Psoas muscle (tissue), 8 donors: ENCODE results near the gene FOXK2. TPM values are rescaled to one million over a fixed set of nuclear protein-coding genes. Genes with fewer than 3 reads are reported as not detected.
A peak's percentile ranks its signal among the peaks of the same experiment; 100 is the strongest.

Experiments
- ATAC-seq, 4 donors: fragments of 200-7000 bp; cut with Tn5 transposase; one replicate each; pipeline ENCODE4 v1.9.1; 2020; ENCODE audit warnings: moderate library complexity in 3 of 4, mild to moderate bottlenecking in 2 of 4
- DNase-seq, 2 donors: peaks; one replicate each; pipeline ENCODE4 v3.0.0-alpha.2; 2020
- H3K27ac ChIP-seq: fragments of 200-600 bp; one replicate; pipeline ENCODE4 v1.8.0; 2022
- H3K27me3 ChIP-seq, 3 donors: fragments of 200-600 bp in 1 of 3; one replicate each; pipeline versions ENCODE4 v1.6.1 to v1.8.0; 2013 to 2022; ENCODE audit warnings: low read length in 2 of 3, mild to moderate bottlenecking in 2 of 3, moderate library complexity in 1 of 3; ENCODE audit not compliant: insufficient read depth in 3 of 3
- H3K36me3 ChIP-seq, 2 donors: fragments of 200-600 bp in 1 of 2; one replicate each; pipeline versions ENCODE4 v1.6.1 to v1.8.0; 2013 to 2022; ENCODE audit warnings: low read depth in 1 of 2, mild to moderate bottlenecking in 1 of 2, moderate library complexity in 1 of 2; ENCODE audit not compliant: insufficient read depth in 1 of 2
- H3K4me1 ChIP-seq: fragments of 200-600 bp; one replicate; pipeline ENCODE4 v1.8.0; 2022
- H3K4me3 ChIP-seq: fragments of 200-600 bp; one replicate; pipeline ENCODE4 v1.8.0; 2022; ENCODE audit warnings: mild to moderate bottlenecking
- H3K9me3 ChIP-seq: fragments of 200-600 bp; one replicate; pipeline ENCODE4 v1.8.0; 2022
- CTCF ChIP-seq: fragments of 200-600 bp; IDR thresholded peaks from one replicate; pipeline ENCODE4 v1.8.0; 2022; ENCODE audit warnings: antibody characterized with exemption
- WGBS, 3 donors: extraction: QIAGEN DNeasy Blood & Tissue Kit; methylation state at CpG; one replicate each; pipeline versions ENCODE4 v1.1.6 to v1.1.7; 2013; 5-methylcytosine and 5-hydroxymethylcytosine counted together
- intact Hi-C, 2 donors: fragments of 100-400 bp; cut with DNase I; formaldehyde crosslinking; loops; one replicate each; pipeline versions ENCODE4 v1.11.0 to v1.14.2; 2022
- polyA plus RNA-seq, 3 donors: library from polyadenylated mRNA; stranded (reverse); fragments of 200-250 nt; gene quantifications; one replicate each; pipeline ENCODE4 v1.2.3, GENCODE V29; 2013
- total RNA-seq, 4 donors: library from RNA; stranded (reverse); fragmentation: NEBNext Ultra II Directional in 2 of 4; extraction: Animal tissue kit (Norgen Biotek cat#: 25700) in 2 of 4; gene quantifications; one replicate each; pipeline versions ENCODE4 v1.2.1 to v1.2.4, GENCODE V29; 2021 to 2023
- donor health status: healthy with polysubstance abuse.
- donor health status: DM: no; HTN: no; CAD: no; lungs with moderate emphysema.
- donor health status: Bipolar disorder and iron deficiency.
- donor health status: healthy.
- donor health status: DM: yes; HTN: yes; CAD: no.
- donor health status: DM: no; HTN: no; CAD: no.
- donor health status: DM: no; HTN: no; CAD: no.
- donor health status: DM: yes; HTN: yes; CAD: no.

FOXK2 gene
- total and polyA plus RNA-seq, 7 donors = 38.9 to 96.4 (median 63.8) TPM

- Histone ChIP-seq H3K36me3 (peaks cover 9 to 98% of the 10 kb centered on the region in 2 donors), H3K27ac (no peak overlapping the region), H3K4me3 (no peak overlapping the region), H3K9me3 (no peaks in the 10 kb centered on the region), H3K27me3 (no peaks in the 10 kb centered on the region), H3K4me1 (no peaks in the 10 kb centered on the region)
- DNase-seq (no peak), ATAC-seq (no peak)
- intact Hi-C loops = no loop called here
- WGBS, 3 donors = 83 to 88% (median 87%) methylated on average over 9 to 10 of the region's 10 CpGs
- TF ChIP-seq CTCF = no peak
Observed at GRCh38 chr17:82619641-82620040, 100.1 kb downstream of the FOXK2 start.

- H3K4me1 ChIP-seq = no peaks in the 10 kb centered on the region
- no peak for TF ChIP-seq CTCF
Observed at GRCh38 chr17:82623707-82624106, 104.2 kb downstream of the FOXK2 start.

GRCh38 chr17:82627405-82627804, 107.9 kb downstream of the FOXK2 start:
- H3K36me3 ChIP-seq = peaks cover 15 to 74% of the 10 kb centered on the region in 2 donors
- no peaks in the 10 kb centered on the region for H3K9me3 ChIP-seq
- H3K27ac ChIP-seq = no peak overlapping the region
- ATAC-seq = peak in 1 of 4 donors; percentile 17
- WGBS, 3 donors = 87 to 94% (median 91%) methylated on average over 21 of the region's 21 CpGs
- TF ChIP-seq CTCF = no peak
- no peak overlapping the region for H3K4me3 ChIP-seq
- intact Hi-C loops = no loop called here
- no peaks in the 10 kb centered on the region for H3K4me1 ChIP-seq
- no peak for DNase-seq
- no peaks in the 10 kb centered on the region for H3K27me3 ChIP-seq

More at GRCh38 chr17:82623707-82624106, 104.2 kb downstream of the FOXK2 start:
- intact Hi-C loops = no loop called here
- Histone ChIP-seq H3K27ac (no peak overlapping the region), H3K27me3 (no peaks in the 10 kb centered on the region), H3K4me3 (no peak overlapping the region), H3K9me3 (no peaks in the 10 kb centered on the region), H3K36me3 (peaks cover 15 to 91% of the 10 kb centered on the region in 2 donors)
- DNase-seq (no peak), ATAC-seq (no peak)
- WGBS, 3 donors = 85 to 89% (median 87%) methylated on average over 15 of the region's 15 CpGs

- Histone ChIP-seq H3K36me3 (peaks cover 15 to 75% of the 10 kb centered on the region in 2 donors), H3K4me3 (no peak overlapping the region), H3K27me3 (no peaks in the 10 kb centered on the region), H3K27ac (no peak overlapping the region), H3K9me3 (no peaks in the 10 kb centered on the region), H3K4me1 (no peaks in the 10 kb centered on the region)
- TF ChIP-seq CTCF = no peak
- intact Hi-C loops = no loop called here
- WGBS, 3 donors = 83 to 90% (median 84%) methylated on average over 8 of the region's 8 CpGs
- ATAC-seq (no peak), DNase-seq (no peak)
Observed at GRCh38 chr17:82629748-82630147, 110.2 kb downstream of the FOXK2 start.

- no peak for TF ChIP-seq CTCF
- Histone ChIP-seq H3K4me3 (no peak overlapping the region), H3K27ac (no peak overlapping the region), H3K9me3 (no peaks in the 10 kb centered on the region), H3K4me1 (no peaks in the 10 kb centered on the region), H3K36me3 (peaks cover 11 to 72% of the 10 kb centered on the region in 2 donors), H3K27me3 (no peaks in the 10 kb centered on the region)
- WGBS, 3 donors = 90 to 92% (median 92%) methylated on average over 12 of the region's 12 CpGs
- ATAC-seq = no peak
- intact Hi-C loops = no loop called here
- DNase-seq = no peak
Observed at GRCh38 chr17:82630212-82630611, 110.7 kb downstream of the FOXK2 start.
